Suprapubic skin (tissue), 4 donors: ENCODE data around the gene SAPCD1. TPM values are rescaled to one million over a fixed set of nuclear protein-coding genes. Genes with fewer than 3 reads are reported as not detected.

Experiments
- DNase-seq, 2 donors: peaks; one replicate each; pipeline ENCODE4 v3.0.0-alpha.2; 2019; ENCODE audit warnings: low spot score in 2 of 2
- H3K27ac ChIP-seq: fragments of 200-600 bp; sonication (generic); one replicate; pipeline ENCODE4 v1.5.1; 2019
- H3K27me3 ChIP-seq: fragments of 200-600 bp; sonication (generic); one replicate; pipeline ENCODE4 v1.5.1; 2019
- H3K36me3 ChIP-seq: fragments of 200-600 bp; sonication (generic); one replicate; pipeline ENCODE4 v1.5.1; 2019
- H3K4me1 ChIP-seq: fragments of 200-600 bp; sonication (generic); one replicate; pipeline ENCODE4 v1.5.1; 2019
- H3K4me3 ChIP-seq: fragments of 200-600 bp; sonication (generic); one replicate; pipeline ENCODE4 v1.5.1; 2019; ENCODE audit warnings: mild to moderate bottlenecking
- H3K9me3 ChIP-seq: fragments of 200-600 bp; sonication (generic); one replicate; pipeline ENCODE4 v1.5.1; 2019
- CTCF ChIP-seq, 2 donors: fragments of 200-600 bp in 1 of 2; fragments of 450-650 bp in 1 of 2; sonication (generic) in 1 of 2; IDR thresholded peaks; one replicate each; pipeline ENCODE4 v1.5.1; 2016 to 2019; ENCODE audit warnings: antibody characterized with exemption in 2 of 2, mild to moderate bottlenecking in 1 of 2, moderate library complexity in 1 of 2
- EP300 ChIP-seq: sonication (generic); formaldehyde crosslinking; IDR thresholded peaks from one replicate; pipeline ENCODE4 v1.6.1; 2017; ENCODE audit warnings: antibody characterized with exemption
- POLR2A ChIP-seq, 2 donors: fragments of 450-650 bp; IDR thresholded peaks; one replicate each; pipeline ENCODE4 v1.6.1; 2017; ENCODE audit warnings: antibody characterized with exemption in 2 of 2, mild to moderate bottlenecking in 2 of 2, moderate library complexity in 2 of 2
- POLR2AphosphoS5 ChIP-seq, 3 donors: sonication (generic); formaldehyde crosslinking; IDR thresholded peaks; one replicate each; pipeline ENCODE4 v1.6.1; 2017; ENCODE audit warnings: antibody characterized with exemption in 3 of 3
- whole genome bisulfite sequencing: methylation state at CpG from one replicate; pipeline ENCODE4 v1.1.5; 2018; 5-methylcytosine and 5-hydroxymethylcytosine counted together
- total RNA-seq, 4 donors: library from RNA; depleted of rRNA; stranded (reverse); fragments of >200 nt; gene quantifications; one replicate each; pipeline ENCODE4 v1.1.0, GENCODE V29; 2016

The SAPCD1 gene
- total RNA-seq, 4 donors from 2014 or later: 9.3 to 42.2 (median 20.3) TPM

- Histone ChIP-seq H3K4me1 (peaks cover 19% of the 10 kb centered on the region), H3K36me3 (peaks cover 72% of the 10 kb centered on the region), H3K4me3 (no peak overlapping the region), H3K9me3 (no peaks in the 10 kb centered on the region), H3K27me3 (no peaks in the 10 kb centered on the region), H3K27ac (no peak overlapping the region)
- TF ChIP-seq POLR2AphosphoS5 (IDR thresholded peaks at IDR 0.05): no peak
- TF ChIP-seq CTCF (IDR thresholded peaks at IDR 0.05): no peak
- no peak for TF ChIP-seq POLR2A (IDR thresholded peaks at IDR 0.05)
- no peak for TF ChIP-seq EP300
- WGBS: 89% methylated on average over 6 of the region's 20 CpGs
- DNase-seq: no peak
Measured at GRCh38 chr6:31780507-31781243, 18.2 kb downstream of the SAPCD1 start.

- Histone ChIP-seq H3K27me3 (no peaks in the 10 kb centered on the region), H3K9me3 (no peaks in the 10 kb centered on the region), H3K4me1 (peaks cover 11% of the 10 kb centered on the region), H3K27ac (no peak overlapping the region), H3K4me3 (no peak overlapping the region), H3K36me3 (peaks cover 76% of the 10 kb centered on the region)
- 91% methylated on average over 19 of the region's 23 CpGs for WGBS
- TF ChIP-seq POLR2AphosphoS5 (IDR thresholded peaks at IDR 0.05): no peak
- no peak for TF ChIP-seq CTCF (IDR thresholded peaks at IDR 0.05)
- no peak for TF ChIP-seq EP300
- TF ChIP-seq POLR2A (IDR thresholded peaks at IDR 0.05): no peak
- DNase-seq: no peak
Measured at GRCh38 chr6:31781244-31782125, 19.0 kb downstream of the SAPCD1 start.

GRCh38 chr6:31782126-31782855 lies 19.8 kb downstream of the SAPCD1 start:
- no peak for TF ChIP-seq CTCF (IDR thresholded peaks at IDR 0.05)
- no peak for TF ChIP-seq POLR2AphosphoS5 (IDR thresholded peaks at IDR 0.05)
- no peak for TF ChIP-seq EP300
- TF ChIP-seq POLR2A (IDR thresholded peaks at IDR 0.05): no peak
- H3K36me3 ChIP-seq: peaks cover 78% of the 10 kb centered on the region
- WGBS: 95% methylated on average over 13 of the region's 32 CpGs
- no peak overlapping the region for H3K4me3 ChIP-seq
- H3K4me1 ChIP-seq: peaks cover 3% of the 10 kb centered on the region
- DNase-seq: no peak
- no peaks in the 10 kb centered on the region for H3K9me3 ChIP-seq
- no peaks in the 10 kb centered on the region for H3K27me3 ChIP-seq
- H3K27ac ChIP-seq: no peak overlapping the region

GRCh38 chr6:31784098-31784925 lies 21.9 kb downstream of the SAPCD1 start:
- H3K36me3 ChIP-seq: peaks cover 83% of the 10 kb centered on the region
- peaks cover 2% of the 10 kb centered on the region for H3K4me1 ChIP-seq
- no peaks in the 10 kb centered on the region for H3K27me3 ChIP-seq
- H3K9me3 ChIP-seq: no peaks in the 10 kb centered on the region
- WGBS: 97% methylated on average over 15 of the region's 15 CpGs
- no peak overlapping the region for H3K4me3 ChIP-seq
- H3K27ac ChIP-seq: no peak overlapping the region
- no peak for TF ChIP-seq POLR2AphosphoS5 (IDR thresholded peaks at IDR 0.05)
- no peak for TF ChIP-seq CTCF (IDR thresholded peaks at IDR 0.05)
- no peak for TF ChIP-seq POLR2A (IDR thresholded peaks at IDR 0.05)
- no peak for TF ChIP-seq EP300
- DNase-seq: no peak
